HG02678 (cell line): Measurements from ENCODE around the gene ABCG8.
"Not testable (repeated sequence)": the region's sequence is repeated elsewhere in the genome, so short reads cannot be mapped to it uniquely, and the experiment has no call there.

ENCODE experiments used
- ATAC-seq: cut with Tn5 transposase; IDR thresholded peaks from one replicate; pipeline ENCODE4 v1.9.1; 2021; ENCODE audit warnings: mild to moderate bottlenecking, moderate library complexity; ENCODE audit not compliant: unreplicated experiment

ABCG8 gene

DNA sequence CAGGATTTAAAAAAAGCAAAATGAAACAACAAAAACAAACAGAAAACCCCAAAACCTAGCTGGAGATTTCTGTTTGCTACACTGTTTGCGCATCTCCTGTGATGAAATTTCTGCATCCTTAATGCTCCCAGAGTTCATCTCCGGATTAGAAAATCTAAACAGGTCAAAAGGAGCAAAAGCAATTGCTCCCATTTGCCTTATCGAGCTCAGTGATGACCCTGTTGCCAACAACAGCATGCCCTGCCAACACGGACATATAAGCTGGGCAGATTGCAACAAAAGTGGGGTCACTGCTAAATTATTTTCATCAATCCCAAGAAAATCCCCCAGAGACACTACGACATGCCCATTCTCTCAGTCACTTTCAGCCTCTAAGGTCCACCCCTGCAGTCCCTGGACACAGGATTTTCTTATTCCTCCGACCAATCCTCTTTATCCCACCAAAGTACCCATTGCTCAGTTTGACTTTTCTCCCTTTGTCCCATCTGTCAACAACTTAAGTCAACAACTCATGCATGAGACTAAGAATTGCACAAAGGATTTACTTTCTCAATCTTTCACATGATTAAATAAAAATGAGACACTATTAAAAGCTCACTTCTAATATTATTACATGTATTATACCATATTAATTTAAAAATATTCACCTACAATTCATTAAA, 67.8 kb downstream of the ABCG8 start:
- ATAC-seq: no peak

DNA sequence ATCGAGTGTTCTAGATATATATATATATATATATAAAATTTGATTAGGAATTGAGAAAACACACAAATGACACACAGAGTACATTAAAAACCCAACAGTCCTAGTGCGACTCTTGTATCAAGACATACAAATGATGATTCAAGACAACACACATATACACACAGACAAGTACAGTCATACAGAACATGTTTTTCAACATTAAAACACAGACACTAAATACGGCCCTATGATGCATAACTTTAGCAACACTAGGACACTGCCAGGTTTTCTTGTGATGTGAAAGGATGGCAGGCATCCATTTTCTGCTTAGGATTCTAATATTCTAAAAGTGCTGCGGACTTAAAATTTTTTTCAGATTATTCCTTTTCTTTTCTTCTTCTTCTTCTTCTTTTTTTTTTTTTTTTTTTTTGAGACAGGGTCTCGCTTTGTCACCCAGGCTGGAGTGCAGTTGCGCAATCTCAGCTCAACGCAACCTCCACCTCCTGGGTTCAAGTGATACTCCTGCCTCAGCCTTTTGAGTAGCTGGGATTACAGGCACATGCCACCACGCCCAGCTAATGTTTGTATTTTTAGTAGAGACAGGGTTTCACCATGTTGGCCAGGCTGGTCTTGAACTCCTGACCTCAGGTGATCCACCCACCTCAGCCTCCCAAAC, 72.5 kb downstream of the ABCG8 start:
- not testable (repeated sequence) for ATAC-seq

- no peak for ATAC-seq
Observed at GRCh38 chr2:43924463-43924862, 85.7 kb downstream of the ABCG8 start.

DNA sequence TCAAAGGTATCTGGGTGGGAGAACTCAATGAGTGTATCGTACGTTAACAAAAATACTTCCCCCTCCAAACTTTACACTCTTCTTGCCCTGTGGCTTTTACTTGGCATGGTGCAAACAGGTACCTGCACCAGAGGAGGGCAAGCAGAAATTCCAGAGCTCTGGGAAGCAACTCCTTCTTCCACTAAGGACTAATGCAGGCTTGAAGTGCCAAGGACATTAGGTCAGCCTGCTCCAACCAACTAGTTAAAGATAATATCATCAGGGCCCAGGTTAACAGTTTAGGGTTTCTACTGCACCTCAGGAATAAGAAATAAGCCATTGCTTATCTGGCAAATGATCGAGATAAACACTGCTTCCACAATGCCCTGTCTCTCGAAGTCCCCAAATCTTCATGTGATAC, 86.7 kb downstream of the ABCG8 start:
- ATAC-seq: no peak

GRCh38 chr2:43927442-43927841, 88.7 kb downstream of the ABCG8 start:
- ATAC-seq: no peak

GRCh38 chr2:43931293-43931692, 92.5 kb downstream of the ABCG8 start:
- no peak for ATAC-seq
